ENCODE data around the gene LRRC8B.

Gene LRRC8B

GRCh38 chr1:89596698-89597097, 72.1 kb downstream of the LRRC8B start:
- no peak for TF ChIP-seq ZNF274 (IDR thresholded peaks at IDR 0.05; ENCODE audit: low read depth, low read length)
- H3K4me3 ChIP-seq (ENCODE audit: low read length), result no peak overlapping the region

- no peak for TF ChIP-seq ZNF274 (IDR thresholded peaks at IDR 0.05; ENCODE audit: low read depth, low read length)
- no peak overlapping the region for H3K4me3 ChIP-seq (ENCODE audit: low read length)
Observed at GRCh38 chr1:89598450-89599331, 74.1 kb downstream of the LRRC8B start.

- no peak for TF ChIP-seq ZNF274 (IDR thresholded peaks at IDR 0.05; ENCODE audit: low read depth, low read length)
- H3K4me3 ChIP-seq (ENCODE audit: low read length), result no peak overlapping the region
Observed at GRCh38 chr1:89599332-89599630, 74.7 kb downstream of the LRRC8B start.

GRCh38 chr1:89600451-89601224, 76.0 kb downstream of the LRRC8B start:
- no peak overlapping the region for H3K4me3 ChIP-seq (ENCODE audit: low read length)
- no peak for TF ChIP-seq ZNF274 (IDR thresholded peaks at IDR 0.05; ENCODE audit: low read depth, low read length)

- no peak for TF ChIP-seq ZNF274 (IDR thresholded peaks at IDR 0.05; ENCODE audit: low read depth, low read length)
- no peak overlapping the region for H3K4me3 ChIP-seq (ENCODE audit: low read length)
Observed at GRCh38 chr1:89602871-89603404, 78.3 kb downstream of the LRRC8B start.

GRCh38 chr1:89603651-89604413, 79.2 kb downstream of the LRRC8B start:
- no peak for TF ChIP-seq ZNF274 (IDR thresholded peaks at IDR 0.05; ENCODE audit: low read depth, low read length)
- no peak overlapping the region for H3K4me3 ChIP-seq (ENCODE audit: low read length)

GRCh38 chr1:89604414-89604735, 79.7 kb downstream of the LRRC8B start:
- TF ChIP-seq ZNF274 (IDR thresholded peaks at IDR 0.05; ENCODE audit: low read depth, low read length), result no peak
- H3K4me3 ChIP-seq (ENCODE audit: low read length), result no peak overlapping the region

GRCh38 chr1:89605692-89606091, 81.1 kb downstream of the LRRC8B start:
- H3K4me3 ChIP-seq (ENCODE audit: low read length), result no peak overlapping the region
- no peak for TF ChIP-seq ZNF274 (IDR thresholded peaks at IDR 0.05; ENCODE audit: low read depth, low read length)

GRCh38 chr1:89606227-89606980, 81.8 kb downstream of the LRRC8B start:
- TF ChIP-seq ZNF274 (IDR thresholded peaks at IDR 0.05; ENCODE audit: low read depth, low read length), result no peak
- H3K4me3 ChIP-seq (ENCODE audit: low read length), result no peak overlapping the region

GRCh38 chr1:89607156-89607555, 82.5 kb downstream of the LRRC8B start:
- no peak for TF ChIP-seq ZNF274 (IDR thresholded peaks at IDR 0.05; ENCODE audit: low read depth, low read length)
- no peak overlapping the region for H3K4me3 ChIP-seq (ENCODE audit: low read length)

- no peak overlapping the region for H3K4me3 ChIP-seq (ENCODE audit: low read length)
- no peak for TF ChIP-seq ZNF274 (IDR thresholded peaks at IDR 0.05; ENCODE audit: low read depth, low read length)
Observed at GRCh38 chr1:89607586-89608318, 83.1 kb downstream of the LRRC8B start.

GRCh38 chr1:89608319-89608983, 83.8 kb downstream of the LRRC8B start:
- TF ChIP-seq ZNF274 (IDR thresholded peaks at IDR 0.05; ENCODE audit: low read depth, low read length), result no peak

More at GRCh38 chr1:89608319-89608983, 83.8 kb downstream of the LRRC8B start:
- H3K4me3 ChIP-seq (ENCODE audit: low read length), result no peak overlapping the region
